Kidney epithelial cell (primary cell): ENCODE data around the gene ADAMTS2. TPM values are rescaled to one million over a fixed set of nuclear protein-coding genes. Genes with fewer than 3 reads are reported as not detected.

Source experiments
- DNase-seq: peaks from one replicate; pipeline ENCODE4 v3.0.0-alpha.2; 2010; ENCODE audit warnings: low read depth
- H3K27me3 ChIP-seq: 2 replicates; pipeline ENCODE4 v1.6.0; 2011; ENCODE audit warnings: low read length; ENCODE audit not compliant: control insufficient read depth, insufficient read depth
- H3K36me3 ChIP-seq: 2 replicates; pipeline ENCODE4 v1.5.1; 2011; ENCODE audit warnings: low read length; ENCODE audit not compliant: control insufficient read depth, insufficient read depth
- H3K4me3 ChIP-seq: 2 replicates; pipeline ENCODE4 v1.5.1; 2011; ENCODE audit warnings: low read depth, mild to moderate bottlenecking, control low read depth, low read length
- CTCF ChIP-seq: IDR thresholded peaks from 2 replicates; pipeline ENCODE4 v1.5.1; 2011; ENCODE audit warnings: mild to moderate bottlenecking, moderate library complexity, low read length, control low read depth, inconsistent platforms; ENCODE audit not compliant: insufficient read depth, poor library complexity, severe bottlenecking
- total RNA-seq: library from RNA; depleted of rRNA; stranded (reverse); fragments of >200 nt; gene quantifications from 2 replicates; pipeline ENCODE4 v1.2.3, GENCODE V29; 2015

The ADAMTS2 gene
- total RNA-seq, 1 donor from 2014 or later: 1.8 TPM

GRCh38 chr5:179233909-179234562, 111.2 kb downstream of the ADAMTS2 start:
- H3K27me3 ChIP-seq: no peaks in the 10 kb centered on the region
- no peaks in the 10 kb centered on the region for H3K36me3 ChIP-seq
- TF ChIP-seq CTCF: no peak
- H3K4me3 ChIP-seq: no peak overlapping the region
- no peak for DNase-seq

- Histone ChIP-seq H3K36me3 (no peaks in the 10 kb centered on the region), H3K27me3 (no peaks in the 10 kb centered on the region), H3K4me3 (no peak overlapping the region)
- no peak for DNase-seq
- TF ChIP-seq CTCF: no peak
These were observed 113.0 kb downstream of the ADAMTS2 start for GRCh38 chr5:179232091-179232735.

- Histone ChIP-seq H3K36me3 (no peaks in the 10 kb centered on the region), H3K4me3 (no peak overlapping the region), H3K27me3 (no peaks in the 10 kb centered on the region)
- TF ChIP-seq CTCF: no peak
- DNase-seq: no peak
These were observed 114.0 kb downstream of the ADAMTS2 start for GRCh38 chr5:179231309-179231708.

GRCh38 chr5:179230061-179230461, 115.2 kb downstream of the ADAMTS2 start:
- Histone ChIP-seq H3K36me3 (no peaks in the 10 kb centered on the region), H3K4me3 (no peak overlapping the region), H3K27me3 (no peaks in the 10 kb centered on the region)
- no peak for TF ChIP-seq CTCF
- no peak for DNase-seq

GRCh38 chr5:179229331-179229831, 115.9 kb downstream of the ADAMTS2 start:
- H3K4me3 ChIP-seq: no peak overlapping the region
- no peak for DNase-seq
- no peak for TF ChIP-seq CTCF
- no peaks in the 10 kb centered on the region for H3K36me3 ChIP-seq
- H3K27me3 ChIP-seq: no peaks in the 10 kb centered on the region
